ENCODE data around the gene FAM217B.
"Not testable (repeated sequence)": the region's sequence is repeated elsewhere in the genome, so short reads cannot be mapped to it uniquely, and the experiment has no call there.

FAM217B gene

GRCh38 chr20:59939052-59939878, 924 bp upstream of the FAM217B start:
- peak; percentile 40 for DNase-seq (ENCODE audit: low spot score)

- DNase-seq (ENCODE audit: low spot score) = no peak
These were observed 385 bp upstream of the FAM217B start for GRCh38 chr20:59939879-59940128.

DNA sequence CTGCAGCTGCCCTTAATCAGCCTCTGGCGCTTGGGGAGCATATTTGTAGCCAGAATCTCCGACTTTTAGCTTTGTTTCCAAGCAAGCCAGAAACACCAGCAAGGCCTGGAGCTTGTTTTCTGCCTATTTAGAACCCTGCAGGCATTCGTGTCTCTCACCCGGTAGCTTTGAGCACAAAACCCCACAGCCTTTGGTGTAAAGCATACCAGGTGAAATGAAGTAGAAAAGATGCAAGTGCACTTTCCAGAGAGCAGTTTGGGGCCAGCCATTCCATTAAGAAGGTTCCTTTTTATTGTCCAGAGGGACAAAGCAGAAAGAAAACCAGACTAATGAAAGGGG, 736 bp downstream of the FAM217B start:
- DNase-seq (ENCODE audit: low spot score) = no peak

GRCh38 chr20:59942245-59942644, 2.1 kb downstream of the FAM217B start:
- no peak for DNase-seq (ENCODE audit: low spot score)

DNA sequence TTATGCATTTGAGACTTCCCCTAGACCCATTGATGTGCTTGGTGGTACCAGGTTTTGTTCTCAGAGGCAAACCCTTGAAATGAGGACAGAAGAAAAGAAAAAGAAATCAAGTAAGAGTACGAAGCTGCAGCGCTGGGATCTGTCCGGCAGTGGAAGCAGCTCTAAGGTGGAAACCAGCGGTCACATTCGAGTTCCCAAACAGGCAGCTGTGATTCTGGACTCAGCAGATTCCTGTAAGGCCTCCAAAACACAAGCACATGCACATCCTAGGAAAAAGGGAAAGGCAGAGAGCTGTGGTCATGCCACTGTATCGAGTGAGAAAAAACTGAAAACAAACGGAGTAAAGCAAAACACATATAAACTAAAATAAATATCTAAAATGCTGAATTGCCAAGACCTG, 4.5 kb downstream of the FAM217B start:
- DNase-seq (ENCODE audit: low spot score) = no peak

DNA sequence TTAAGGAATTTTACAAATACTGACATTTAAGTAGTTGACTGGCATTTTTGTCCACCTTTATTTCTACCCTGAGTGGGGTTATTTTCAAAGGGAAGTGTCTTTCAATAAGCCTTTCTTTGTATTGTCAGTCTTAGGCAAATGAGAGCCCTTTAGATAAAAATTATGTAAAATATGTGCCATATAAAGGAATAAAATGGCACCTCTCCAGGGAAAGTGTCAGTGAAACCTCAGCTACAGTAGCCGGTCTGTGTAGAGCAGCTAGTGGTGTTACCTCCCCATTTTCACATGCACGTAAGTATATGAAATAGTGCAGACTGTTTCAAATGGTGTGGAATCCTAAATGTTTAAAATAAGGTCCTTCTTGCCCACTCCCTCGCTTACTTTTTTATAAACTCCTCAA, 5.0 kb downstream of the FAM217B start:
- DNase-seq (ENCODE audit: low spot score) = no peak

GRCh38 chr20:59945731-59946130, 5.5 kb downstream of the FAM217B start:
- DNase-seq (ENCODE audit: low spot score) = no peak

- no peak for DNase-seq (ENCODE audit: low spot score)
These were observed 7.2 kb downstream of the FAM217B start for GRCh38 chr20:59947376-59947775.

- no peak for DNase-seq (ENCODE audit: low spot score)
These were observed 8.0 kb downstream of the FAM217B start for GRCh38 chr20:59948212-59948611.

GRCh38 chr20:59948828-59949720, 8.9 kb downstream of the FAM217B start:
- no peak for DNase-seq (ENCODE audit: low spot score)

DNA sequence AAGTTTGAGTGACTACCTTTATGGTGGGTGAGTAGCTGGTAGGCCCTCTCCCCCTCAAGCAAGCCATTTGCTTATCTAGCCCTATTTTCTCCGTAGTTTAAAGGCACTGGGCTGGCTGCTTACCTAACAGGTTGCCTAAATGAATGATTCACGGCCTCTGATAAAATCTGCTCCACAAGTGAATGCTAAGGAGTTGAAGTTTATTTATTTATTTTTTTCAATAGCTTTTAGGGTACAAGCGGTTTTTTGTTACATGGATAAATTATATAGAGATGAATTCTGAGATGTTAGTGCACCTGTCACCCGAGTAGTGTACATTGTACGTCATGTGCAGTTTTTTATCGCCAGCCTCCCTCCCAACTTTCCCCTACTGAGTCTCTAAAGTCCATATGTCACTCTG, 9.7 kb downstream of the FAM217B start:
- DNase-seq (ENCODE audit: low spot score) = no peak

DNA sequence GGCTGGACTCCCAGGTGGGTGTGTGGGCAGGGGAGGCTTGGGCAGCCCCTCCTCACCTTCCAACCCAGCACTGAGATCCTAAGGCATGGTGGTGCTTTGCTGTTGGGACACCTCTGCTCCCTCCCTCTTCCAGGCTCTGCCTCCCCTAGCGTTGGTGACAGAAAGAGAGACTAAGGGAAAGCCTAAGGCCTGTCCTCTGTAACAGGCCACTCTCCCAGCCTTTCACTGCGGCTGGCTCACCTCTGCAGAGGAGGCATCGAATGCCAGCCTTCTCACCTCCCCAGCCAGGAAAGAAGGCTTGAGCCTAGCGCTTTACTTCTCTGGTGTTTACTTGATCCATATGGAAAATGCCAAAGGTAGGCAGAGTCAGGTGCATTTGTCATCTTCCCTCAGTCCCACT, 14.5 kb downstream of the FAM217B start:
- no peak for DNase-seq (ENCODE audit: low spot score)

GRCh38 chr20:59955131-59955796, 15.1 kb downstream of the FAM217B start:
- peak; percentile 33 for DNase-seq (ENCODE audit: low spot score)

DNA sequence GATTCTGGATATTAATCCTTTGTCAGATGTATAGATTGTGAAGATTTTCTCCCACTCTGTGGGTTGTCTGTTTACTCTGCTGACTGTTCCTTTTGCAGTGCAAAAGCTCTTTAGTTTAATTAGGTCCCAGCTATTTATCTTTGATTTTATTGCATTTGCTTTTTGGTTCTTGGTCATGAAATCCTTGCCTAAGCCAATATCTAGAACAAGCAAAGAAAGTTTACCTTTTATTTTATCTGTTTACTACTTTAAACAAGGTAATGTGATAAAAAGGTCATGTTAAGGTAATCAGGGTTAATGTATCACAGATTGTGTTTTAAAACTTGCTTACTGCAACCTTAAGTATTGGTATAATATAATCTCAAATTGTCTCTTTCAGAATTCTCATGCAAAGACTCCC, 17.4 kb downstream of the FAM217B start:
- not testable (repeated sequence) for DNase-seq (ENCODE audit: low spot score)

GRCh38 chr20:59958123-59958522, 17.9 kb downstream of the FAM217B start, which contains the start of gene CDH26:
Gene CDH26, plus strand, starts transcription at chr20:59958423. Its CDS starts 304 bp downstream, at chr20:59958727.
- no peak for DNase-seq (ENCODE audit: low spot score)

- peak; percentile 26 for DNase-seq (ENCODE audit: low spot score)
These were observed 18.4 kb downstream of the FAM217B start for GRCh38 chr20:59958626-59959025.

- no peak for DNase-seq (ENCODE audit: low spot score)
These were observed 21.2 kb downstream of the FAM217B start for GRCh38 chr20:59961423-59961822.

DNA sequence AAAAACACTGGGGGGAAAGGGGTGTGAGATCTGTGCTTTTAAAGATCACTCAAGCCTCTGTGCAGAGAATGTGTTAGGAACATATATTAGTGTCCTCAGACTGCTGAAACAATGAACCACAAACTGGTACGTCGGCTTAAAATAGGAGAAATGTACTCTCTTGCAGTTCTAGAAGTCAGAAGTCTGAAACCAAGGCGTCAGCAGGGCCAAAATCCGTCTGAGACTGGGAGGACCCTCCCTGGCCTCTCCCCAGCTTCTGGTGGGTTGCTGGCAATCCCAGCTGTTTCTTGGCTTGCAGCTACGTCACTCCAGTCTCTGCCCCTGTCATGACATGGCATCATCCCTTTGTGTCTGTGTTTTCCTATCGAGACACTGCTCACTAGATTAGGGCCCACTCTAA, 22.0 kb downstream of the FAM217B start:
- no peak for DNase-seq (ENCODE audit: low spot score)

GRCh38 chr20:59966428-59966827, 26.2 kb downstream of the FAM217B start:
- no peak for DNase-seq (ENCODE audit: low spot score)

DNA sequence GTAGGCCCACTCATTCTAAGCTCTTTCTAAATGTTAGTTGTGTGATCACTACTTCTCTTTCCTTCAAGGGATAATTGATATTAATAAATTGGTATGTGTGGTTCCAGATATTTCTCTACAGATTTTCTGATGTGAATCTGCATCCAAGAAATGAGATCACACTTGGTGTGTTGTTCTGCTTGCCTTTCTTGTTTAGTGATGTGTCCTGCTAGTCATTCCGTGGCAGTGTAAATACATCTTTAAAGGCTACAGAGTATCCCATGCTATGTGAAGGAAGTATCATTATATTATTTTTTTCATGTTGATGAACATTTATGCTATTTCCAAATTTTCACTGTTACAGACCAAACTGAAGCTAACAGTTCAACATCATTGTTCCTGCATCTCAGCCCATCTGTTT, 31.2 kb downstream of the FAM217B start:
- DNase-seq (ENCODE audit: low spot score) = no peak

GRCh38 chr20:59972037-59972801, 32.0 kb downstream of the FAM217B start:
- DNase-seq (ENCODE audit: low spot score) = no peak

GRCh38 chr20:59976156-59976782, 36.1 kb downstream of the FAM217B start:
- DNase-seq (ENCODE audit: low spot score) = no peak

Measured in iPS-NIHi11 (cell line).